ENCODE measurements around the gene CDK2AP2. TPM values are rescaled to one million over a fixed set of nuclear protein-coding genes. Genes with fewer than 3 reads are reported as not detected.
A peak's percentile ranks its signal among the peaks of the same experiment; 100 is the strongest.

CDK2AP2 gene
- total and polyA plus RNA-seq, 9 of the 15 experiments (the other 6 are each of a cell fraction or from before 2014, with no cell fraction given), result 4.4 to 47.4 (median 21.7) TPM

- 0 out of 2 replicates have a peak, but pooled peaks have one; percentile 11 for TF ChIP-seq MTA1 (IDR thresholded peaks at IDR 0.05; ENCODE audit: borderline replicate concordance)
- TF ChIP-seq NR3C1 (CRISPR knock-in tag; IDR thresholded peaks at IDR 0.05), result no peak
- TF ChIP-seq, protein P1, sequence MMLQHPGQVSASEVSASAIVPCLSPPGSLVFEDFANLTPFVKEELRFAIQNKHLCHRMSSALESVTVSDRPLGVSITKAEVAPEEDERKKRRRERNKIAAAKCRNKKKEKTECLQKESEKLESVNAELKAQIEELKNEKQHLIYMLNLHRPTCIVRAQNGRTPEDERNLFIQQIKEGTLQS (IDR thresholded peaks at IDR 0.05), result 0 out of 2 replicates have a peak, but pooled peaks have one; percentile 16
- TF ChIP-seq, protein P1 (CRISPR knock-in tag; conservative IDR thresholded peaks at IDR 0.05), result no peak
- no peak for TF ChIP-seq SMARCC2 (IDR thresholded peaks at IDR 0.05; ENCODE audit: low read depth)
- TF ChIP-seq FOXP4 (CRISPR knock-in tag; IDR thresholded peaks at IDR 0.05; ENCODE audit: borderline replicate concordance), result no peak
- TF ChIP-seq, protein P2, sequence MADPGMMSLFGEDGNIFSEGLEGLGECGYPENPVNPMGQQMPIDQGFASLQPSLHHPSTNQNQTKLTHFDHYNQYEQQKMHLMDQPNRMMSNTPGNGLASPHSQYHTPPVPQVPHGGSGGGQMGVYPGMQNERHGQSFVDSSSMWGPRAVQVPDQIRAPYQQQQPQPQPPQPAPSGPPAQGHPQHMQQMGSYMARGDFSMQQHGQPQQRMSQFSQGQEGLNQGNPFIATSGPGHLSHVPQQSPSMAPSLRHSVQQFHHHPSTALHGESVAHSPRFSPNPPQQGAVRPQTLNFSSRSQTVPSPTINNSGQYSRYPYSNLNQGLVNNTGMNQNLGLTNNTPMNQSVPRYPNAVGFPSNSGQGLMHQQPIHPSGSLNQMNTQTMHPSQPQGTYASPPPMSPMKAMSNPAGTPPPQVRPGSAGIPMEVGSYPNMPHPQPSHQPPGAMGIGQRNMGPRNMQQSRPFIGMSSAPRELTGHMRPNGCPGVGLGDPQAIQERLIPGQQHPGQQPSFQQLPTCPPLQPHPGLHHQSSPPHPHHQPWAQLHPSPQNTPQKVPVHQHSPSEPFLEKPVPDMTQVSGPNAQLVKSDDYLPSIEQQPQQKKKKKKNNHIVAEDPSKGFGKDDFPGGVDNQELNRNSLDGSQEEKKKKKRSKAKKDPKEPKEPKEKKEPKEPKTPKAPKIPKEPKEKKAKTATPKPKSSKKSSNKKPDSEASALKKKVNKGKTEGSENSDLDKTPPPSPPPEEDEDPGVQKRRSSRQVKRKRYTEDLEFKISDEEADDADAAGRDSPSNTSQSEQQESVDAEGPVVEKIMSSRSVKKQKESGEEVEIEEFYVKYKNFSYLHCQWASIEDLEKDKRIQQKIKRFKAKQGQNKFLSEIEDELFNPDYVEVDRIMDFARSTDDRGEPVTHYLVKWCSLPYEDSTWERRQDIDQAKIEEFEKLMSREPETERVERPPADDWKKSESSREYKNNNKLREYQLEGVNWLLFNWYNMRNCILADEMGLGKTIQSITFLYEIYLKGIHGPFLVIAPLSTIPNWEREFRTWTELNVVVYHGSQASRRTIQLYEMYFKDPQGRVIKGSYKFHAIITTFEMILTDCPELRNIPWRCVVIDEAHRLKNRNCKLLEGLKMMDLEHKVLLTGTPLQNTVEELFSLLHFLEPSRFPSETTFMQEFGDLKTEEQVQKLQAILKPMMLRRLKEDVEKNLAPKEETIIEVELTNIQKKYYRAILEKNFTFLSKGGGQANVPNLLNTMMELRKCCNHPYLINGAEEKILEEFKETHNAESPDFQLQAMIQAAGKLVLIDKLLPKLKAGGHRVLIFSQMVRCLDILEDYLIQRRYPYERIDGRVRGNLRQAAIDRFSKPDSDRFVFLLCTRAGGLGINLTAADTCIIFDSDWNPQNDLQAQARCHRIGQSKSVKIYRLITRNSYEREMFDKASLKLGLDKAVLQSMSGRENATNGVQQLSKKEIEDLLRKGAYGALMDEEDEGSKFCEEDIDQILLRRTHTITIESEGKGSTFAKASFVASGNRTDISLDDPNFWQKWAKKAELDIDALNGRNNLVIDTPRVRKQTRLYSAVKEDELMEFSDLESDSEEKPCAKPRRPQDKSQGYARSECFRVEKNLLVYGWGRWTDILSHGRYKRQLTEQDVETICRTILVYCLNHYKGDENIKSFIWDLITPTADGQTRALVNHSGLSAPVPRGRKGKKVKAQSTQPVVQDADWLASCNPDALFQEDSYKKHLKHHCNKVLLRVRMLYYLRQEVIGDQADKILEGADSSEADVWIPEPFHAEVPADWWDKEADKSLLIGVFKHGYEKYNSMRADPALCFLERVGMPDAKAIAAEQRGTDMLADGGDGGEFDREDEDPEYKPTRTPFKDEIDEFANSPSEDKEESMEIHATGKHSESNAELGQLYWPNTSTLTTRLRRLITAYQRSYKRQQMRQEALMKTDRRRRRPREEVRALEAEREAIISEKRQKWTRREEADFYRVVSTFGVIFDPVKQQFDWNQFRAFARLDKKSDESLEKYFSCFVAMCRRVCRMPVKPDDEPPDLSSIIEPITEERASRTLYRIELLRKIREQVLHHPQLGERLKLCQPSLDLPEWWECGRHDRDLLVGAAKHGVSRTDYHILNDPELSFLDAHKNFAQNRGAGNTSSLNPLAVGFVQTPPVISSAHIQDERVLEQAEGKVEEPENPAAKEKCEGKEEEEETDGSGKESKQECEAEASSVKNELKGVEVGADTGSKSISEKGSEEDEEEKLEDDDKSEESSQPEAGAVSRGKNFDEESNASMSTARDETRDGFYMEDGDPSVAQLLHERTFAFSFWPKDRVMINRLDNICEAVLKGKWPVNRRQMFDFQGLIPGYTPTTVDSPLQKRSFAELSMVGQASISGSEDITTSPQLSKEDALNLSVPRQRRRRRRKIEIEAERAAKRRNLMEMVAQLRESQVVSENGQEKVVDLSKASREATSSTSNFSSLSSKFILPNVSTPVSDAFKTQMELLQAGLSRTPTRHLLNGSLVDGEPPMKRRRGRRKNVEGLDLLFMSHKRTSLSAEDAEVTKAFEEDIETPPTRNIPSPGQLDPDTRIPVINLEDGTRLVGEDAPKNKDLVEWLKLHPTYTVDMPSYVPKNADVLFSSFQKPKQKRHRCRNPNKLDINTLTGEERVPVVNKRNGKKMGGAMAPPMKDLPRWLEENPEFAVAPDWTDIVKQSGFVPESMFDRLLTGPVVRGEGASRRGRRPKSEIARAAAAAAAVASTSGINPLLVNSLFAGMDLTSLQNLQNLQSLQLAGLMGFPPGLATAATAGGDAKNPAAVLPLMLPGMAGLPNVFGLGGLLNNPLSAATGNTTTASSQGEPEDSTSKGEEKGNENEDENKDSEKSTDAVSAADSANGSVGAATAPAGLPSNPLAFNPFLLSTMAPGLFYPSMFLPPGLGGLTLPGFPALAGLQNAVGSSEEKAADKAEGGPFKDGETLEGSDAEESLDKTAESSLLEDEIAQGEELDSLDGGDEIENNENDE (IDR thresholded peaks at IDR 0.05; ENCODE audit: low read depth, low read length), result no peak
- no peak; the same call in 1 of the 2 replicates for TF ChIP-seq USF2 (CRISPR knock-in tag; IDR thresholded peaks at IDR 0.05)
- TF ChIP-seq TSC22D4 (tag; IDR thresholded peaks at IDR 0.05), result no peak
- no peak for TF ChIP-seq NFYB (IDR thresholded peaks at IDR 0.05; ENCODE audit: extremely low read depth, insufficient read length)
- TF ChIP-seq ZNF212 (CRISPR knock-in tag; IDR thresholded peaks at IDR 0.05), result no peak
- TF ChIP-seq ARID2 (IDR thresholded peaks at IDR 0.05), result peak; percentile 22; the same call in 1 of the 2 replicates
These were observed 2.2 kb downstream of the CDK2AP2 start (continued) for GRCh38 chr11:67505605-67506396.
